Measurements from ENCODE around the gene POU2AF3.

- TF ChIP-seq CTCF (IDR thresholded peaks at IDR 0.05) = no peak
- TF ChIP-seq POLR2A (IDR thresholded peaks at IDR 0.05) = no peak
These were observed 12.4 kb downstream of the POU2AF3 start for GRCh38 chr11:111310723-111311122.
